NCI-H2029 treated with DMSO at 0.1 percent for 48 hours (cell line): ENCODE results near the gene UBA7.
"Not testable (repeated sequence)": the region's sequence is repeated elsewhere in the genome, so short reads cannot be mapped to it uniquely, and the experiment has no call there.

Experiments used
- DNase-seq: peaks from one replicate; lab custom pipeline; 2025; lab: John Stamatoyannopoulos, UW

The UBA7 gene

DNA sequence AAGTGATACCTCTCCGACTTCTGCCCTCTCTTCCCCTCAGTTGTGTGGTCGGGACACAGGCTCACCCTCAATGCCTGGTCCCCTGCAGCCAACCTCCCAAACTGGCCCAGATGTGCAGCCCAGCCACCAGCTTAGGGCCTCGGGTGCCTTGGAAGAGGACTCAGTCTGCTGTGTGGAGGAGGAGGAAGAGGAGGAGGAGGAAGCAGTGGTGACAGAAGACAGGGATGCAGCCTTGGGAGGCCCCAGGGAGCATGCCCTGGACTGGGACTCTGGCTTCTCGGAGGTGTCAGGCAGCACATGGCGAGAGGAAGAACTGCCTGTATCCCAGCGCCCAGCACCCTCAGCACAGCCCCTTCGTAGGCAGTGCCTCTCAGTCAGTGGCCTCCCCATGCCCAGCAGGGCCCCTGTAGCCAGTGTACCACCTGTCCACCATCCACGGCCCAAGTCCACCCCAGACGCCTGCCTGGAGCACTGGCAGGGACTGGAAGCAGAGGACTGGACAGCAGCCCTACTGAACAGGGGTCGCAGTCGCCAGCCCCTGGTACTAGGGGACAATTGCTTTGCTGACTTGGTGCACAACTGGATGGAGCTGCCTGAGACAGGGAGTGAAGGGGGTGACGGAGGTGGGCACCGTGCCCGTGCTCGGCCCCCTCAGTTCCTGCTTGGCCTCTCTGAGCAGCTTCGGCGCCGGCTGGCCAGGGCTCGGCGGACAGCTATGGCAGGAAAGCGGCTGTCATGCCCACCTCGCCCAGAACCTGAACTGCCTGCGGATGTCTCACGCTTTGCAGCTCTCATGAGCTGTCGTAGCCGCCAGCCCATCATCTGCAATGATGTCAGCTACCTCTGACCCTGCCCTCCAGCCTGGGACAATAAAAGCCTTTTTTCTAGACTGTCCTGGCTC lies 9.4 kb downstream of the UBA7 start:
- DNase-seq: no peak

DNA sequence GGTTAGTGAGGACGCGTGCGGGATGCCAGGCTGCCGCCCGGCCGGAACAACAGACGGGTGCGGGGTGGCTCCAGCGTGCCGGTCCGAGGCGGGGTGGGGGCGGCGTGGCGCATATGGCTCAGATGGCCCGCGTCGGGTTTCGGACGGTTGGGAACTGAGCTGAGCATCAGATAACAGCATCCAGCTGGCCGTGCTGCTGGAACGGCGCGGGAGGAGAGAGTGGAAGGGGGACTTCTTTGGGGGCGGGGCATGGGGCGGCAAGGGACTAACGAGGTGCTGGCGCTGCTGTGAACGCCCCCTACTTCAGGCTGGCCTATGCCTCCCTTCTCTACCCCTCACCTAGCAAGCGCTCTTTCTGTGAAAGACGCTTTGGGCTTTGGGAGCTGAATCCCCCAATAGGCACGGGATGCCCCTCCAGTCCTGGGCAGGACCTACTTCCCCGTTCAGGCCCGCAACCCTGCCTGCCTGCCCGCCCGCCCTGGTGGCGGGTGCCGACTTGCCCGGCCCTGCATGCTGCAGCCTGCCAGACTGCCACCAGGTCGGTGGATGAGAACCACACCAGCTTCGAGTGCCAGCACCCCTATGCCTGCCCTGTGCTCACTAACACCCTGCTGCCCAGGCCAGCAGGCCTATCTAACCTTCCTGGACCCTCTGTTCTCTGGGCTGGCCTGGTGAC lies 10.2 kb downstream of the UBA7 start:
- no peak for DNase-seq

DNA sequence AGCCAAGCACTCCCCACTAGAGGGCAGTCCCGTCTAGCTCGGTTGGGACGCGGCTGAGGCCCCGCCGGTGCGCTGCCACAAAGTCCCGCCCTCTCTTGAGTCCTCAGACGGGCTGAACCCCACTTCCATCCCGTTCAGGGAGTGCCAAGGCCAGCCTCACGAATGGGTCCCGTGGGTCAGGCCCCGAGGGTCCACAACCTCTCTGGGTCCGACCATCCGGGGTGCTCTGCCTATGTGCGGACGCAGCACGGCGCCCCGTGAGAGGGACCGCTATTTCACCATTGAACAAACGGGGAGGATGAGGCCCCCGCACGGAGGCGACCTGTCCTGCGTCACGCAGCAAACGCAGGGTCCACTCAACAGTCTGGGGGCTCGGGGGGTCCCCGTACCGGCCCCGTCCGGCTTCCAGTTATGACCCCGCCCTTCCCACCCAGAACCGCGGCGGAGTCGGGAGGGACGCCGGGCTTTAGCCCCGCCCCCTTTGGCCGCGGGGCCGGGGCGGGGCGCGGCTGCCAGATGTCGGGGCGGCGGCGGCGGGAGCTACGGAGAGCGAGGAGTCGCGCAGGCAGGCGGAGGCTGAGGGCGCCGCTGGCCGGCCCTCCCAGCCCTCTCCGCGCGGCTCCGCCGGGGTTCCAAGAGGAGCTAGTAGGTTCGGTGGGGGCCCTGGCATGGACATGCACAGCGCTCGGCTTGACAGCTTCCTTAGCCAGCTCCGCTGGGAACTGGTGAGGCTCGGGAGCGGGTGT lies 10.9 kb downstream of the UBA7 start, which contains the start of gene INKA1:
INKA1 (plus strand) TSS at position 543 of the 746 bp plus-strand sequence; CDS start at position 675, 132 bp downstream.
- peak; percentile 44 for DNase-seq

DNA sequence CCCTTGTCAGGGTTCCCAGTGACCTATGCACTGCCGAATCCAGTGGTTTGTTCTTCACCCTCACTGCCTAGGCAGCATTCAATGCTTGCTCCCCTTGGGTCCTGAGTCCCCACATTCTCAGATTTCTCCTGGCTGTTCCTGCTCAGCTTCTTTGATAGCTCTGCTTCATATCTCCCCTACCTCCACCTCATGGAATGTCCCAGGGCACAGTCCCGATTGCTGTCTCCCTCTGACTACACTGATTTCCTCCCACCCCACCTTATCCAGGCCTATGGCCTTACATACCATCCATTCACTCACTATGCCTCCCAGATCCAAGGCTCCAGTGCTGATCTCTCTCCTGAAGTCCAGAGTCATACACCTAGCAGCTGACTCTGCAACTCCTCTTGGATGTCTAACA lies 12.6 kb downstream of the UBA7 start:
- no peak for DNase-seq

DNA sequence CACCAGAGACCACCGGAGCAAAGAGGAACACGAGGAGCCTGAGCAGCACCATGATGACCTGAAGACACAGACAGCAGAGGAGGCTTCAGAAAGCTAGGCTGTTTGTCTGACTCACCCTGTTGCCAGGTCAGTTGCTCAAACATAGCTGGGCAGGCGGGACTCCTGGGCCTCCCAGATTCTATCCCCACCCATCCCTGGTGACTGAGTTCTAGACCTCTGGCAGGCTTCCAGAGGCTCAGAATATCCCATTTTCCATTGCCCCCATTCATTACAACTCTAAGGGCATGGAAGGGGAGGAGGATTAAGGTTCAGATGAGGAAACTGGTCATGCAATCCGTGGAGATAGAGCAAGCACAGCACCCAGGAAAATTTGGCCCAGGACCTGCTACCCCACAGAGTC lies 14.0 kb downstream of the UBA7 start, which contains the start of gene CDHR4:
CDHR4 (minus strand) TSS at position 113 of the 400 bp plus-strand sequence; CDS start at position 52, 61 bp downstream.
- no peak for DNase-seq

DNA sequence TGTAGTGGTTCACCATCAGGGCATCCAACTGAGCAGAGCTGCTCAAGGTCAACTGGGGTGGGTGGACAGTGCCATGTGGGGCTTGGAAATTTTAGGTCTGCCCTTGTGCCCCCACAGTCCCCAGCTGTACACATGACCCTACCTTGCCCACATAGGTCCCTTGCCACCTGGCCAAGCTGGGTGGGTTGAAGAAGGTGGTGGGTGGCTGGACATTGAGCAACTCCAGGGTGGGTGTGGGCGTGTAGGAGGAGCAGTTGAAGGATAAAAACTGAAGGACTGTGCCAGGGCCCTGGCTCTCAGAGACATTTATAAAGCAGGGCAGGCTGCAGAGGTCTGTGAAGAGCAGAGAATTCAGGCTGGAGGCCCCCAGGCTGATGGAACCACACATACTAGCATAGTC lies 14.6 kb downstream of the UBA7 start:
- DNase-seq: no peak

DNA sequence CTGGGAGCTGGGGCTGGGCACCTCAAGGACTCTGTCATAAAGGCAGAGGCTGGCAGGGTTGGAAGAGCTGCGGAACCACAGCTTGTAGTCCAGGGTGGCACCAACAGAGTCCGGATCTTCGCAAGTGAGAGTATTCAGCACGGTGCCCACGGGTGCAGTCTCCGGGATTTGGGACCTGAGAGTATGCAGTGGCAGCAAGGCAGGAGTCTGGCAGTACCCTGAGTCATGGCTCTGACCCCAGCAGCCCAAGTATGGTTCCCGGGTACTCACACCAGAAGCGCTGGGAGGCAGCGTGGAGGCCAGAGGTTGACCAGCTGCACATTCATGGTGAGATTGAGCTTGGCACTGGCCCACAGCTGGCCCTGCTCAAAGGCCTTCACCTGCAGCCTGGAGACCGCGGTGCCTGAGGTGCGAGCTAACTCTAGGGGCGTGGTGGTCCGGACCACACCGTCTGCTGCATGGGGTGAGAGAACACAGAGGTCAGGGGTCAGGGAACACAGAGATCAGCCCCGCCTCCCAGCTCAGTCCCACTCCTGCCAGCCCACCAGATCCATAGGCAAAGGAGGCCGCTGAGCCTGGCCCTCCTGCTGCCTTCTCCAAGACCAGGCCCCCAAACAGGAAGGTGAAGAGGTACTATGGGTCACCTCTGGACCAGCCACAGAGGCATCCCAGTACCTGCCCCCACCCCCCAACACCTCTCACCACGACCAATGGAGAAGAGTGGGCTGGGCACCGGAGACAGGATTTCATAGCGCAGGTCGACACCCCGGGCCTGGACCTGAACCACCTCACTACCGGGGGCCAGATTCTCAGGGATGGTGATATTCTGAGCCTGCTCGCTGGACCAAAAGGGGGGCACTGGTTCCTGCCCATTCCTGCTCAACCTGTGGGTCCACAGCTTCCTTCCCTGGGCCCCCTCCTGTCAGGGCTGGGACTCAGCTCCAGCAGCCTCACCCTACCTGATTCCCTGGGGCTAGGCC lies 18.5 kb downstream of the UBA7 start:
- no peak for DNase-seq

DNA sequence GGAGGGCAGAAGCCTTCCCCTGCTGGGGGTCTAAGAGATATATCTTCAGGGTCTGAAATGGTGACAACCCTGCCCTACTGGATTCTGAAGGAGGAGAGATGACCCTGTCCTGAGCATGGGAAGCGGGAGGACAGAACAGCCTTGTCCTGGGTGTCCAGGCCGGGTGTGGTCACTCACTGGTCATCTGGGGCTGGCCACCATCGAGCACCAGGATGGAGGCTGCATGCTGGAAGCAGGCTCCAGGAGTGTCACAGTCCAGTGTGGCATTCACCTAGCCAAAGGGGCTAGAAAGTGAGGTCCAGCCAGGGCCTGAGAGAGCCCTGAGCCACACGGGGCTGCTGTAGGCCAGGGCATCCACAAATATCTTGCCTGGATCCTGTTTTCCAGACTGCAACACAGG lies 19.3 kb downstream of the UBA7 start:
- no peak for DNase-seq

DNA sequence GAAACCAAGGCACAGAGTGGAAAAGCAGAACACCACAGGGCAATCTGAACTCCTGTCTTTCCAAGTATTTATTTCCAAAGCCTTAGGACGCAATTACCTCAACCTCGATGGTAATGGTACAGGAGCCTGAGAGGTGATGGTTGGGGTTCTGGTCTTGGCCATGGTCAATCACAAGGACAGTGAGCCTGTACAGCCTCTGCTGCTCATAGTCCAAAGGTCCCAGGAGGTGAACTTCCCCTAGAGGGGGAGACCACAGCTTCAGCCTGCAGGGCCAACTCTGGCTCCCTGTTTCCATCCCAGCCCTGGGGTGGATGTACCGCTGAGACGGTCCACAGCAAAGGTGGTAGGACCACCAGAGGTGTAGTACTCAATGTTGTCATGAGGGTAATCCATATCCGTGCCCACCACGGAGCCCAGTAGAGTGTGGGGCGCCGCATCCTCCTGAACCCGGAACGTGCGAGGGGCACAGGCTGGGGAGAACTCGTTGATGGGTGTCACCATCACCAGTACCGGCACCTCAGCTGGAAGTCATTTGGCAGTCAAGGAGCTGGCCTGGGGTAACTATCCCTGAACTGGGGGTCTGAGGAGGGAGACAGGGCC lies 20.2 kb downstream of the UBA7 start:
- no peak for DNase-seq

DNA sequence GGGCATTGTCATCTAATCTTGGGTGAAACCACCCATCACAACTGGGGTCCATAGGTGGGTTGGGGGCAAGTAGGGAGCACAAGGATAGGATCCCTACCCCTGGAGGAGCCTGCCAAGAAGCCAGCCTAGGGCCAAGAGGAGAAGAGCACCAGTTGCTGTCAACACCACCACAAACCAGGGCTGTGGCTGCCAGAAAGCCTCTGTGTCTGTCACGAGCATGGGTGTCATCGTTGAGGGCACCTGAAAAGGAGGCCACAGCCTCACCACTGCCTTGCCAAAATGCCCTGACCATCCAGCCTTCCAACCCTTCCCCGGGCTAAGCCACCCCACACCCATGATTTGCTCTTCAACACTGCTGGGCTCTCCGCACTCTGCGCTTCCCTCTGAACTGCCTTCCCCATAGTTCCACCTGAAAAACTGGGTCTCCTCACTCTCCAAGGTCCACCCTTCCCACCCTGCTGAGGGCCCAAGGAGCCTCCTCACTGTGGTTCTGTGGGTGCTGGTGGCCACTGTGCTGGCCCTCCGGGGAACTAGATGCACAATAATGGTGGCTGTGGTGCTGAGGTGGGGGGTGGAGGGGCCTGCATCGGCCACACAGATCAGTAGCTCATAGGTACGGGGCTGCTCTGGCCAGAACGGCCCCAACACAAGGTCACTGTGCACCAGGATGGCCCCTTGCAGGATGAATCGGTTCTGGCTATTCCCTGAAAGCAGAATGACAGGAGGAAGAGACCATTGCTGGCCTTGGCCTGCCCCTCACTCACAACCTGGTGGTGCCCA lies 21.2 kb downstream of the UBA7 start:
- no peak for DNase-seq

DNA sequence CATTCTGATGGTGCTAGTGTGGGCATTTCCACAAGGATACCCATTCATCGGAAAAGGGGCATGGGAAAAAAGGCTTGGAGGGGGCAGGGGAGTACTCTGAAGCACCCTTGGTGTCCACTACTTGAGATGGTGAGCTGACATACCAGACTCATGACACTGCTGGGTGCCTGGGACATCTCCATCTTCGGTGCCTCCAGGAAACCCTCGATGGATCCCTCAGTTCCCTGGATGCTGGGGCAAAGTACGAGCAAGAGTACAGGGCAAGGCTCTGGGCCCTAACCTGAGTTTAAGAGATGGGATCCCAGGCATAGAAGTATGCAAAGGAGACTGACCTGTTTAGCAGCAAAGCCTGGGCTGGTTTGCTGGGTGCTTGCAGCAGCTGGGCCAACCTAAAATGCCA lies 22.2 kb downstream of the UBA7 start:
- no peak for DNase-seq

DNA sequence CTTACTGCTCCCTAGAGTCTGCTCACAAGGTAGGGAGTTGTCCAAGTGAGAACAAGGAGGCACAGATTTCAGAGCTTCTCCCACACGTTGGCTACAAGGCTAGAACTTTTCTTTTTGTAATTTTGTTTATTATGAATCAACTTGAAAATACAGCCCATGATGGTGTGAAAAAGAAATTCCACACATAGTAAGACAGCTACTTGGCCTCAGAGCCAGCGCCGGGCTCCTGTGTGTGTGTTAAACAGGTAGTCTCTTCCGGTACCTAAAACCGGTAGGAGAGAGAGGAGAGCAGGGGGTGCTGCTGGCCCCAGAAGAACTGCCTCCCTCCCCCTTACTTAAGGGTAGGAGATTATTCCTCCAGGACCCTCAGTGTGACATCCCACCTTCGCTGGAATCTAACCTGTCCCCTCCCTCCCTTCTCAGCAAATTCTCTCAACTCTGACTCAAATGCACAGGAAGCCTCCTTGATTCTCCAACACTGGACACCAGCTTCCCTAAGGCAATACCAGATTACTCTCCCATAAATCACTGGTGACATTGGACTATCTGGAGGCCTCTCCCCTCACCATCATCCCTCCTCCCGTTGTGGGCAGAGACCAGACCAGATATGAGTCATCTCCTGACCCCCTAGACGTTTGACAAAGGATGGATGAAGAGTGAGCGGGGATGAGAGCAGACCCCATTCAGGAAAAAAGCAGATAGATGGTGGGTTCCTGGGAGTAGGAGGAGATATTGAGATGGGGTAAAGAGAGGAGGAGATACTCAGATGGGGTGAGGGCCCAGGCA lies 22.9 kb downstream of the UBA7 start:
- no peak for DNase-seq

DNA sequence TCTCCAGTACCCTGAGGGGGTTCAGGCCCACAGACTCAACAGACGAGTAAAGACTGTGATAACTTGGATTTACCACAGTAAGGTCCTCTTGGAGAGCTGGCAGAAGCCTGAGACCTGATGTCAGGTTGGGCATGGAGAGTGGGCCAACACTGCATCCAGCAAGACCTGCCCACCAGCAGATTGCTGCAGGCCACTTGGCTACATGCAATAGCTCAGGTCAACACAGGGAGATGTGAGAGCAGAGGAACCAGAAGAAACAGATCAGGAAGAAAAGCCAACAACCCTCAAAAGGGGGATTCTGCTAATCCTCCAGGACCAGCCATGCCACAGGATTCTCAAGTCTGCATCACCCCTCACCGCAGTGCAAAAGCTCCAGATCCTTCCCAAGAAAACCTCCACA lies 25.7 kb downstream of the UBA7 start:
- DNase-seq: no peak

DNA sequence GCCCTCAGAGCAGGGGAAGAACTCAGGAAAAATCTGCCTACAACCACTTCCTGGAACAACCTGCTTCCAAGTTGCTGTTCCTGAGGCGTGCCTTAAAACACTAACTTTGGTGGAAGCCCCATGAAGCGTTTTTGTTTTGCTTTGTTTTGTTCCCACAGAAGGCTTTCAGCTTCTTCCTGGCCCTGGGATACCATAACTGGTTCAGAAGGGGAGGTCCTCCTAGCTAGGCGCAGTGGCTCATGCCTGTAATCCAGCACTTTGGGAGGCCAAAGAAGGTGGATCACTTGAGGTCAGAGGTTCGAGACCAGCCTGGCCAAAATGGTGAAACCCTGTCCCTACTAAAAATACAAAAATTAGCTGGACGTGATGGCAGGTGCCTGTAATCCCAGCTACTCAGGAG lies 26.2 kb downstream of the UBA7 start:
- DNase-seq: no peak

DNA sequence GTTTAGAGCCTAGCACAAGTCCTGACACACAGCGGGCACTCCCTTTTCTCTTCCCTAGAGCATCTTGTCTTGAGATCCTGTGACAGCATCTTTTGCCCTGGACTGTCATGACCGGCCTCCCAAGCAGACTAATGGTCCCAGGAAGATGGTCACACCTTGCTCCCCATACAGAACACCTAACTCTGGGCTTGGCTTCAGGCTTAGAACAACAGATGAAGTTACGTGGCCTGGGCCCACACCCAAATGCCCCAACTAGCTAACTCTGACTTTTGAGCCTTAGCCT lies 26.6 kb downstream of the UBA7 start:
- no peak for DNase-seq

DNA sequence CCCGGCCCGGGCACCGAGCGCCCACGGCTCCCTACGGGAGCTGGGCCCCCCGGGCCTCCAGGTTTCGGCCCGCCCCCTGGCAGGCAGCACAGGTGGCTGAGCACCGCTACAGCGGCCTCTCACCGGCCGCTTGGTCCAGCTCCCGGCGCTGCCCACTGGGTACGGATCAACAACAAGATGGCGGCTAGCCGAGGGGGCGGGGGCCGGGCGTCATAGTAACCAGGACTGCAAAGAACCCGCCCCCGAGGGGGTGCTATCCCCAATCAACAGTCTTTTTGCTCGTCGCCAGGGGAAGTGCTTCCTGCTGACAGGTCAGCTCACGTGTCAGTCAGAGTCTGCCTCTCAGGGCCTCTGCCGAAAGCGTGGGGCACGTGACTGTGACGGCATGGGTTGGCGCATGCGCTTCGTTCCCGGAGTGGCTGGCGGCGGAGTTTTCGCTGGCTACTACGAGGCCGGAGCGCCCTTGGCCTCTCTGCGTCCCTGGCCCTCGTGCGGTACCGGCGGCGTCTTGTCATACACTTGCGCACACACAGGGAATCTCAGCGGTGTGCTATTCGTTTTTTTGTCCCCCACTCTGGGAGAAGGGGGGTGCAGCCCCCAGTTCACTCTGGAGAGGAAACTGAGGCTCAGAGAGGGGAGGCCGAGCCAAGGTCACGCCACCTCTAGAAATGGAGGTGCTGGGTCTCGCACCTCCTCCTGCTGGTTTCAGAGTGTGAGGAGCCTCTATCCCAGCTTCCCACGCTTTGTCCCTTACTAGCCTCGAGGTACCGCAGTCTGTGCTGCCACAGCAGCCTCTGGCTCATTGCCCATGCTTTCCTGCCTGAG lies 27.2 kb downstream of the UBA7 start, which contains the start of gene IP6K1:
IP6K1 (minus strand) TSS at position 186 of the 825 bp plus-strand sequence. CDS start 38,502 bp downstream, outside the sequence.
- DNase-seq: peak; percentile 91

DNA sequence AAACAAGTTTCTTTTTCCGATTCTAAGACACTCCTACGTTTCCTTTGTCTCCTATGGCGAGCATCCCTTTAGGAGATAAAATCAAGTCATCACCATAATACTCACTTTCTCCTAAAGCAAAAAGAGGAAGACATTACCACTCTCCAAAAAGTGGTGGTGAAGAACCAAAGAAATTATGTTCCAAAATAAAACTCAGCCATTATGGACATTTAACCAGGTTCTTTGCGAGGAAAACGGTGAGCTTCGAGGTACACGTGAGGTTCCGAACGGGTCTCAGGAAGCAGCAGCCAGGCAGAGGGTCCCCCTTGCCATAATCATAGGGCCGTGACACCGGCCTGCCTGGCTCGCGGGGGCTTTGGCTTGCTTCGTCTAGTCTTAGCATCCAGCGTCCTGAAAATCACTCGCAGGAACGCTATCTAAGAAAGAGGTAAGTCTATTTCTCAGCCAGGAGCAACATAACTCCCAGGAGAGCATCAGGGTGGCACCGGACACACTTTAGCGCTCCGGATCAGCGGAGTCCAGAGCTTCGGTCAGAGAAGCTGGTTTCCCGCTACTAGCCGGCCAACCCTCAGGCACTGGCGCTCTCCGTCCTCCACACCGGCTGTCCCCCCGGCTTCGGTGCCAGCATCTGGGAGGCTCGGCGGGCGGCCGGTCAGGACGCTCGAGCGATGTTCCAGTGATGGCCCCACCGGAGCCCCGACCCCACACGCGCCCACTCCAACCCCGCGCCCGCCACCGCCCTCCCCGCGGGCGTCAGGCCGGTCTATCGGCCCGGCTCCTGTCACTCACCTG lies 28.0 kb downstream of the UBA7 start:
- DNase-seq: no peak

DNA sequence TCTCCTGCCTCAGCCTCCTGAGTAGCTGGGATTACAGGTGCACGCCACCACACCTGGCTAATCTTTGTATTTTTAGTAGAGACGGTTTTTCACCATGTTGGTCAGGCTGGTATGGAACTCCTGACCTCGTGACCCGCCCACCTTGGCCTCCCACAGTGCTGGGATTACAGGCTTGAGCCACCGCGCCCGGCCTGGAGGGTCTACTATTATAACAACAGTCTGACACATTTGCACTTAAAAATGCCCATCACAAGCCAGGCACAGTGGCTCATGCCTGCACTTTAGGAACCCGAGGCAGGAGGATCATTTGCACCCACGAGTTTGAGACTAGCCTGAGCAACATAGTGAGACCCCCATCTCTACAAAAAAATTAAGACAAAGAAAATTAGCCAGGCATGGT lies 31.5 kb downstream of the UBA7 start:
- not testable (repeated sequence) for DNase-seq
